NCI-H2029 (cell line): ENCODE results near the gene SDR39U1.
A peak's percentile ranks its signal among the peaks of the same experiment; 100 is the strongest.

Source experiments
- DNase-seq: peaks from one replicate; lab custom pipeline; 2025; lab: John Stamatoyannopoulos, UW

Gene SDR39U1

GRCh38 chr14:24429395-24430142 lies 13.0 kb downstream of the SDR39U1 start, which contains the start of the genes CBLN3 and KHNYN:
Gene CBLN3, minus strand, starts transcription at chr14:24429668. Its CDS starts 614 bp downstream, at chr14:24429054.
Gene KHNYN, plus strand, starts transcription at chr14:24429954. Its CDS starts 777 bp downstream, at chr14:24430731.
- DNase-seq: peak; percentile 55

DNA sequence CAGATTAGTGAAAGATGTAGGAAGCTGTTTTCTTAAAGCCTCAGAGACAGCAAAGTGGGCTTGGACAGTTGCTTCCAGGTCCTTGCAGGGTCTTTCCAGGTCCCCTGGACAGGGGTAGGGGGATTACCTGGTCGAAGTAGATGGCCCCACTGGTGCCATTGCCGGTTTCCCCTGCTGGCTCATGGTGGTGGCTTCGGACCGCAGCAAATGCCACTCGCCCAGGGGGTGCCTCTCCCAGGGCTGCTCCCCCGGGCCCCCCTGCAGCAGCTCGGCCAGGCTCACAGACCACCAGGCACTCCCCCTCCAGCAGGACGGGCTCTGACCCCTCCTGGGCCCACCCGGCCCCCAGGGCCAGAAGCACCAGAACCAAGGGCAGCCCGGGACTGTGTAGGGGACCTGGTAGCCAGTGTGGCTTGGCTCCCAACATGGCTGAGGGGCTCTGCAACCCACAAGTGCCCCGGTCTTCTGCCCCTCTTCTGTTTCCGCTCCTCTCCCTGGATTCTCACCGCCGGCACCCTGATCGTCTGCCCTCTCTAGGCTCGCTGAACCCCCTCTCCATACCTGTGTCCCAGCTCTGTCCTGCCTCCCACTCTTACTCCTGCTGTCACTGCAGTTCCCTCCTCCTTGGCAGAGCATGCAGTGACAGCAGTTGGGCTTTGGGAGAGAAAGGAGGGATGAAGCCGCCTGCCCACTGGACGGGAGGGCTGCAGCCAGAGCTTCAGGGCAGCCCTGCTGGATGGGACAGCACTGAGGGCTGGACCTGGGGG lies 13.8 kb downstream of the SDR39U1 start:
- no peak for DNase-seq

- no peak for DNase-seq
Measured at GRCh38 chr14:24427537-24428508, 14.8 kb downstream of the SDR39U1 start.

GRCh38 chr14:24426912-24427536 lies 15.6 kb downstream of the SDR39U1 start:
- DNase-seq: no peak

GRCh38 chr14:24426150-24426911 lies 16.2 kb downstream of the SDR39U1 start:
- no peak for DNase-seq

GRCh38 chr14:24425704-24426103 lies 16.9 kb downstream of the SDR39U1 start:
- no peak for DNase-seq

GRCh38 chr14:24422694-24423601 lies 19.6 kb downstream of the SDR39U1 start:
- no peak for DNase-seq

DNA sequence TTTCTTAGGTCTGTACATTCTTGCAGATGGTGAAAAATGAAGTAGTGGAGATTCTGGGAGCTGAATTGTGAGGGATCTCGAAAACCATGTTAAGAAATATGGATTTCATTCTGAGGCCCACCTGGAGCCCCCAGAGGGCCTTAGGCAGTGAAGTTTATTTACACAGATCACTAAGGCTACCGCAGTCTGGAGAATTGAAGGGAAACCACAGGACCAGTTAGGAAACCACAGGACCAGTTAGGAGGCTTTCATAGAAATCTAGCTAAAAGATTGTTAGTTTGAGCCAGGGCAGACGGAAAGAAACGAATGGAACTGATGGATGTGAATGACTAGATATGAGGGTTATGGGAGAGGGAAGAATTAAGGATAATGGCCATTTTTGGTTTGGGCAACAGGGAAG lies 20.3 kb downstream of the SDR39U1 start:
- no peak for DNase-seq

GRCh38 chr14:24418492-24418873 lies 24.1 kb downstream of the SDR39U1 start:
- no peak for DNase-seq

GRCh38 chr14:24417832-24418491 lies 24.6 kb downstream of the SDR39U1 start:
- no peak for DNase-seq

DNA sequence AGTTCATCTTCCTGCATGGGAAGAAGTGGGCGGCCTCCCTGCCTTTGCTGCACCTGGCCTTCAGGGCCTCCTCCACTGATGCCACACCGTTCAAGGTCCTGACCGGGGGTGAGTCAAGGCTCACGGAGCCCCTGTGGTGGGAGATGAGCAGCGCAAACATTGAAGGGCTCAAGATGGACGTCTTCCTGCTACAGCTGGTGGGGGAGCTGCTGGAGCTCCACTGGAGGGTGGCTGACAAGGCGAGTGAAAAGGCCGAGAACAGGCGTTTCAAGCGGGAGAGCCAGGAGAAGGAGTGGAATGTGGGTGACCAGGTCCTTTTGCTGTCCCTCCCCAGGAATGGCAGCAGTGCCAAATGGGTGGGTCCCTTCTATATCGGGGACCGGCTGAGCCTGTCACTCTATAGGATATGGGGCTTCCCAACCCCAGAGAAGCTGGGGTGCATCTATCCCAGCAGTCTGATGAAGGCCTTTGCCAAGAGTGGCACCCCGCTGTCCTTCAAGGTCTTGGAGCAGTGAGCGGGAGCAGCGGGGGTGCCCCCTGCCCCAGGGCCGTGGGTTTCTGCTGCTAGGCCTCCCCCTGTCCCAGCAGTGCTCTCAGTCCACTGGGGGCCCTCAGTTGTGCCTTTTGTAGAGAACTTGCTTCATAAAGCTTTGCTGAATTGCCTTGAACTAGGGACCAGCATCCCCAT lies 25.5 kb downstream of the SDR39U1 start:
- DNase-seq: no peak

DNA sequence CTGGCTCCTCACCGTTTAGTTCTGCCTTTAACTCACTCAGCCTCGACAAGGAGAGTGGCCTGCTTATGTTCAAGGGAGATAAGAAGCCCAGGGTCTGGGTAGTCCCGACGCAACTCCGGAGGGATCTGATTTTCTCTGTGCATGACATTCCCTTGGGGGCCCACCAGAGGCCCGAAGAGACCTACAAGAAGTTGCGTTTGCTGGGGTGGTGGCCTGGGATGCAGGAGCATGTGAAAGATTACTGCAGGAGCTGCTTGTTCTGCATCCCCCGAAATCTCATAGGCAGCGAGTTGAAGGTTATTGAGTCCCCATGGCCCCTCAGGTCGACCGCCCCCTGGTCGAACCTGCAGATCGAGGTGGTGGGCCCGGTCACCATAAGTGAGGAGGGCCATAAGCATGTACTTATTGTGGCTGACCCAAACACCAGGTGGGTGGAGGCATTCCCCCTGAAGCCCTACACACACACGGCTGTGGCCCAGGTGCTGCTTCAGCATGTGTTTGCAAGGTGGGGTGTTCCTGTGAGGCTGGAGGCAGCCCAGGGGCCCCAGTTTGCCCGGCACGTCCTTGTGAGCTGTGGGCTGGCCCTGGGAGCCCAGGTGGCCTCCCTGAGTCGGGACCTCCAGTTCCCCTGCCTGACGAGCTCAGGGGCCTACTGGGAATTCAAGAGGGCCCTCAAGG lies 26.2 kb downstream of the SDR39U1 start:
- no peak for DNase-seq

GRCh38 chr14:24415421-24416253 lies 26.9 kb downstream of the SDR39U1 start:
- DNase-seq: no peak

- no peak for DNase-seq
Measured at GRCh38 chr14:24414732-24415420, 27.7 kb downstream of the SDR39U1 start.

- no peak for DNase-seq
Measured at GRCh38 chr14:24414077-24414476, 28.5 kb downstream of the SDR39U1 start.
